Prostate gland (tissue), 2 donors: ENCODE data around the gene EIF4G1. TPM values are rescaled to one million over a fixed set of nuclear protein-coding genes. Genes with fewer than 3 reads are reported as not detected.

ENCODE experiments used
- DNase-seq: peaks from one replicate; pipeline ENCODE4 v3.0.0-alpha.2; 2019; ENCODE audit warnings: low spot score
- H3K27ac ChIP-seq, 2 donors: fragments of 200-600 bp; sonication (generic); 2 replicates each; pipeline ENCODE4 v1.5.1; 2017 to 2019
- H3K27me3 ChIP-seq: fragments of 200-600 bp; sonication (generic); replicated peaks from 2 replicates; pipeline ENCODE4 v1.5.1; 2019; ENCODE audit not compliant: insufficient read depth
- H3K36me3 ChIP-seq, 2 donors: fragments of 200-600 bp; sonication (generic); 1 replicate in 1 of 2; 2 replicates in 1 of 2; pipeline versions ENCODE4 v1.5.1 to v1.8.1; 2017 to 2019
- H3K4me1 ChIP-seq: fragments of 200-600 bp; sonication (generic); replicated peaks from 2 replicates; pipeline ENCODE4 v1.5.1; 2019
- H3K4me3 ChIP-seq, 2 donors: fragments of 200-600 bp; sonication (generic); 2 replicates each; pipeline ENCODE4 v1.5.1; 2017 to 2019
- H3K9me3 ChIP-seq: fragments of 200-600 bp; sonication (generic); 2 replicates; pipeline ENCODE4 v1.5.1; 2017
- POLR2A ChIP-seq: fragments of 450-650 bp; IDR thresholded peaks from one replicate; pipeline ENCODE4 v1.6.1; 2016; ENCODE audit warnings: antibody characterized with exemption, mild to moderate bottlenecking
- POLR2AphosphoS5 ChIP-seq: sonication (generic); formaldehyde crosslinking; IDR thresholded peaks from one replicate; pipeline ENCODE4 v1.6.1; 2017; ENCODE audit warnings: antibody characterized with exemption
- WGBS: methylation state at CpG from one replicate; pipeline ENCODE4 v1.1.5; 2018; 5-methylcytosine and 5-hydroxymethylcytosine counted together
- intact Hi-C: fragments of 100-400 bp; cut with DNase I; formaldehyde crosslinking; loops from one replicate; pipeline ENCODE4 v1.14.2; 2022
- total RNA-seq, 2 donors: library from RNA; depleted of rRNA; stranded (reverse); fragments of >200 nt; gene quantifications; one replicate each; pipeline ENCODE4 v1.1.0, GENCODE V29; 2016
- TF ChIP-seq, protein P1 (sequence below), 4 experiments: fragments of 200-600 bp in 2 of 4; fragments of 450-650 bp in 2 of 4; sonication (generic) in 2 of 4; IDR thresholded peaks; 1 replicate in 3 of 4; 2 replicates in 1 of 4; pipeline ENCODE4 v1.5.1; 2016 to 2019; ENCODE audit warnings: antibody characterized with exemption in 4 of 4, mild to moderate bottlenecking in 2 of 4, moderate library complexity in 2 of 4

Gene EIF4G1
- total RNA-seq, 2 donors from 2014 or later: 331 to 370 TPM

GRCh38 chr3:184359610-184360009 is 45.2 kb downstream of the EIF4G1 start:
- DNase-seq: no peak
- Histone ChIP-seq H3K36me3 (peaks cover 0 to 6% of the 10 kb centered on the region in 2 donors), H3K4me1 (peaks cover 3% of the 10 kb centered on the region), H3K9me3 (no peaks in the 10 kb centered on the region), H3K27me3 (no peaks in the 10 kb centered on the region), H3K4me3 (no peak overlapping the region), H3K27ac (no peak overlapping the region)
- WGBS: 41% methylated on average over 9 of the region's 9 CpGs
- intact Hi-C loops: loop anchor here (5.0 kb wide), 2 partner anchors 42 to 62 kb away; partner anchors contain the start of gene PSMD2
- TF ChIP-seq POLR2A (no peak), POLR2AphosphoS5 (no peak)
- TF ChIP-seq, protein P1, sequence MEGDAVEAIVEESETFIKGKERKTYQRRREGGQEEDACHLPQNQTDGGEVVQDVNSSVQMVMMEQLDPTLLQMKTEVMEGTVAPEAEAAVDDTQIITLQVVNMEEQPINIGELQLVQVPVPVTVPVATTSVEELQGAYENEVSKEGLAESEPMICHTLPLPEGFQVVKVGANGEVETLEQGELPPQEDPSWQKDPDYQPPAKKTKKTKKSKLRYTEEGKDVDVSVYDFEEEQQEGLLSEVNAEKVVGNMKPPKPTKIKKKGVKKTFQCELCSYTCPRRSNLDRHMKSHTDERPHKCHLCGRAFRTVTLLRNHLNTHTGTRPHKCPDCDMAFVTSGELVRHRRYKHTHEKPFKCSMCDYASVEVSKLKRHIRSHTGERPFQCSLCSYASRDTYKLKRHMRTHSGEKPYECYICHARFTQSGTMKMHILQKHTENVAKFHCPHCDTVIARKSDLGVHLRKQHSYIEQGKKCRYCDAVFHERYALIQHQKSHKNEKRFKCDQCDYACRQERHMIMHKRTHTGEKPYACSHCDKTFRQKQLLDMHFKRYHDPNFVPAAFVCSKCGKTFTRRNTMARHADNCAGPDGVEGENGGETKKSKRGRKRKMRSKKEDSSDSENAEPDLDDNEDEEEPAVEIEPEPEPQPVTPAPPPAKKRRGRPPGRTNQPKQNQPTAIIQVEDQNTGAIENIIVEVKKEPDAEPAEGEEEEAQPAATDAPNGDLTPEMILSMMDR (IDR thresholded peaks at IDR 0.05): no peak

- WGBS: 40% methylated on average over 12 of the region's 12 CpGs
- H3K4me1 ChIP-seq: peaks cover 3% of the 10 kb centered on the region
- peaks cover 0 to 6% of the 10 kb centered on the region in 2 donors for H3K36me3 ChIP-seq
- no peak for DNase-seq
- intact Hi-C loops: loop anchor here (5.0 kb wide), 2 partner anchors 43 to 63 kb away; partner anchors contain the start of gene PSMD2
- no peaks in the 10 kb centered on the region for H3K9me3 ChIP-seq
- TF ChIP-seq POLR2A: no peak
- TF ChIP-seq, protein P1 (IDR thresholded peaks at IDR 0.05): no peak
- no peak for TF ChIP-seq POLR2AphosphoS5
- H3K27me3 ChIP-seq: no peaks in the 10 kb centered on the region
- H3K4me3 ChIP-seq: peak overlapping the region in 1 of 2 donors; percentile 71
- no peak overlapping the region for H3K27ac ChIP-seq
Observed at GRCh38 chr3:184360070-184360928, 45.9 kb downstream of the EIF4G1 start.

DNA sequence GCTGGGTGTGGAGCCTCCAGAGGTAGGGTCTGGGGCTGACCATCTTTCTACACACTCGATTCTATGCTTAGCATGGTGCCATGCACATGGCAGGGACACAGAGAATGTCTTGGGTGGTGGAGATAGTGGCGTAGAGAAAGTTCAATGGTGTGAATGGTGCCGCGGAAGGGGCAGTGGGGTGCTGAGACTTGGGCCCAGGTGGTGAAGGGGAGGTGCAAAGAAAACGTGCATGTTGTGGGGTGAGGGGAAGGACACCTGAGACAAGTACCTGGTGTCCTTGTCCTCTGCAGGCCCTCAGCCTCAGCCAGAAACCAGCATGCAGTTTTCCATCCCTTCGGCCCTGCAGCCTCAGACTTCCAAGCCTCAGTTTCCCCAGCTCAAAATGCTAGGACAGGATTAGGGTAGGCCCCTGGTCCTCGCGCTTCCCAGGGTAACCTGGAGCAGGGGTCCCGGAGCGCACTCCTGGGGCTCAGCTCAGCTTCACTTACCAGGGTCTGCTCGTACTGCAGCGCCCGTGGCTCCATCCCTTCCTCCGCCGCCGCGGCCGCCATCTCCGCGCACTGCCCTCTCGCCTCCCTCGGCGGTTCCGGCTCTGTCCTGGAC is 46.6 kb downstream of the EIF4G1 start:
- TF ChIP-seq POLR2AphosphoS5 (no peak), POLR2A (no peak)
- TF ChIP-seq, protein P1 (IDR thresholded peaks at IDR 0.05): no peak
- no peaks in the 10 kb centered on the region for H3K27me3 ChIP-seq
- H3K4me1 ChIP-seq: peaks cover 3% of the 10 kb centered on the region
- H3K36me3 ChIP-seq: peaks cover 0 to 6% of the 10 kb centered on the region in 2 donors
- intact Hi-C loops: loop anchor here (5.0 kb wide), 2 partner anchors 44 to 64 kb away; partner anchors contain the start of gene PSMD2
- H3K27ac ChIP-seq: peak overlapping the region; percentile 94 to 97
- WGBS: 3% methylated on average over 24 of the region's 24 CpGs
- peak overlapping the region; percentile 64 to 71 for H3K4me3 ChIP-seq
- no peaks in the 10 kb centered on the region for H3K9me3 ChIP-seq
- DNase-seq: no peak

- 1% methylated on average over 23 of the region's 56 CpGs for WGBS
Observed at GRCh38 chr3:184361532-184361931, 47.1 kb downstream of the EIF4G1 start, which contains the start of the genes CLCN2 and POLR2H. Gene CLCN2 (minus strand): TSS chr3:184361605. CDS start chr3:184361479, 126 bp downstream. Gene POLR2H (plus strand): TSS chr3:184361710. CDS start chr3:184363493, 1,783 bp downstream.

More at GRCh38 chr3:184361532-184361931, 47.1 kb downstream of the EIF4G1 start, which contains the start of the genes CLCN2 and POLR2H:
- Histone ChIP-seq H3K4me1 (peaks cover 3% of the 10 kb centered on the region), H3K27ac (peak within 1 kb of the TSS; percentile 94 to 97), H3K36me3 (peaks cover 0 to 6% of the 10 kb centered on the region in 2 donors), H3K4me3 (peak within 1 kb of the TSS; percentile 64 to 71), H3K27me3 (no peaks in the 10 kb centered on the region), H3K9me3 (no peaks in the 10 kb centered on the region)
- peak; percentile 27 for DNase-seq
- intact Hi-C loops: loop anchor here (5.0 kb wide), 2 partner anchors 44 to 64 kb away; partner anchors contain the start of gene PSMD2
- TF ChIP-seq POLR2A: peak; percentile 80
- TF ChIP-seq, protein P1 (IDR thresholded peaks at IDR 0.05): no peak
